Measurements from ENCODE around the gene KAT8. TPM values are rescaled to one million over a fixed set of nuclear protein-coding genes. Genes with fewer than 3 reads are reported as not detected.

KAT8 gene
- total RNA-seq, 2 donors from 2014 or later: 39.5 to 67.3 TPM

Other genes with a start within 250 kb of the KAT8 start
- gene BCL7C, start 223.6 kb upstream of the KAT8 start, total RNA-seq: 10 to 100 TPM; 35.3 to 65.0 TPM
- gene CTF1, start 221.1 kb upstream of the KAT8 start, total RNA-seq: under 1 TPM; 0.17 to 0.36 TPM
- gene FBXL19, start 194.1 kb upstream of the KAT8 start, total RNA-seq: 10 to 100 TPM; 22.8 to 42.0 TPM
- 10 to 100 TPM in 1 of 2 donors, 1 to 10 TPM in 1; 7.4 to 16.8 TPM for gene ORAI3, start 168.6 kb upstream of the KAT8 start, total RNA-seq
- gene SETD1A, start 159.9 kb upstream of the KAT8 start, total RNA-seq: 10 to 100 TPM; 27.5 to 40.0 TPM
- 1 to 10 TPM; 2.3 to 5.3 TPM for gene HSD3B7, start 132.5 kb upstream of the KAT8 start, total RNA-seq
- gene STX1B, start 107.0 kb upstream of the KAT8 start, total RNA-seq: under 1 TPM; 0.05 to 0.50 TPM
- gene STX4, start 84.1 kb upstream of the KAT8 start, total RNA-seq: 10 to 100 TPM; 85.1 to 92.0 TPM
- gene ZNF668, start 43.4 kb upstream of the KAT8 start, total RNA-seq: 10 to 100 TPM; 16.4 to 30.5 TPM
- 10 to 100 TPM; 25.8 to 26.3 TPM for gene ZNF646, start 43.2 kb upstream of the KAT8 start, total RNA-seq
- gene PRSS53, start 28.7 kb upstream of the KAT8 start, total RNA-seq: 1 to 10 TPM; 4.1 to 5.1 TPM
- 10 to 100 TPM; 65.2 to 84.6 TPM for gene VKORC1, start 22.9 kb upstream of the KAT8 start, total RNA-seq
- gene BCKDK, start 9.3 kb upstream of the KAT8 start, total RNA-seq: 10 to 100 TPM; 42.7 to 43.1 TPM
- gene PRSS8, start 18.1 kb downstream of the KAT8 start, total RNA-seq: not detected
- gene PRSS36, start 32.4 kb downstream of the KAT8 start, total RNA-seq: 1 to 10 TPM in 1 of 2 donors, not detected in 1; 1.5 TPM
- gene FUS, start 62.5 kb downstream of the KAT8 start, total RNA-seq: 100 to 1,000 TPM; 625 to 840 TPM
- 10 to 100 TPM; 23.1 to 29.8 TPM for gene PYCARD, start 85.1 kb downstream of the KAT8 start, total RNA-seq
- gene TRIM72, start 96.5 kb downstream of the KAT8 start, total RNA-seq: under 1 TPM in 1 of 2 donors, not detected in 1; 0.06 TPM
- gene PYDC1, start 99.5 kb downstream of the KAT8 start, total RNA-seq: not detected
- gene ITGAM, start 142.3 kb downstream of the KAT8 start, total RNA-seq: 10 to 100 TPM; 63.9 to 77.8 TPM
- gene ITGAX, start 237.5 kb downstream of the KAT8 start, total RNA-seq: 100 to 1,000 TPM in 1 of 2 donors, 10 to 100 TPM in 1; 62.1 to 124 TPM

Data from natural killer cell treated with Interleukin-12 subunit alpha and Interleukin-12 subunit beta and Interleukin-15 and Interleukin-18, amount 100 ng/mL, for 72 hours (primary cell).